ENCODE measurements around the gene PARP15.

The PARP15 gene

DNA sequence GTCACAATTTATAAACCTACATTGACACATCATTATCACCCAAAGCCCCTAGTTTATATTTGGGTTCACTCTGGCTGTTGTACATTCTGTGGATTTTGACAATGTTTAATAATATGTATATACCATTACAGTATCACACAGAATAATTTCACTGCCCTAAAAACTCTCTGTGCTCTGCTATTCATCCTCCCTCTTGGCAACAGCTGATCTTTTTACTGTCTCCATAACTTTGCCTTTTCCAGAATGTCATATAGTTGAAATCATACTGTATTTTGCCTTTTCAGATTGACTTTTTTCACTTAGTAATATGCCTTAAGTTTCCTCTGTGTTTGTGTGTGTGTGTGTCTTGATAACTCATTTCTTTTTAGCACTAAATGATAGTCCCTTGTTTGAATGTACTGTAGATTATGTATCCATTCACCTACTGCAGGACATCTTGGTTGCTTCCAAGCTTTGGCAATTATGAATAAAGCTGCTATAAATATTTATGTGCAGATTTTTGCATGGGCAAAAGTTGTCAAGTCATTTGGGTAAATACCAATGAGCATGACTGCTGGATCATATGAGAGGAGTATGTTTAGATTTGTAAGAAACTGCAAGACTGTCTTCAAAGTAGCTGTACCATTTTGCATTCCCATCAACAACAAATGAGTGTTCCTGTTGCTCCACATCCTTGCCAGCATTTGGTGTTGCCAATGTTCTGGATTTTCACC, 9.5 kb downstream of the PARP15 start:
- DNase-seq (ENCODE audit: insufficient read length, low spot score) = no peak
- no peak for FAIRE-seq
- TF ChIP-seq CTCF (IDR thresholded peaks at IDR 0.05; ENCODE audit: insufficient read depth, missing control alignments) = no peak

- DNase-seq (ENCODE audit: insufficient read length, low spot score) (no peak), FAIRE-seq (no peak)
- TF ChIP-seq CTCF (IDR thresholded peaks at IDR 0.05; ENCODE audit: insufficient read depth, missing control alignments) = no peak
These were observed 10.1 kb downstream of the PARP15 start for GRCh38 chr3:122587572-122587971.

- FAIRE-seq (no peak), DNase-seq (ENCODE audit: insufficient read length, low spot score) (no peak)
- TF ChIP-seq CTCF (IDR thresholded peaks at IDR 0.05; ENCODE audit: insufficient read depth, missing control alignments) = no peak
These were observed 11.8 kb downstream of the PARP15 start for GRCh38 chr3:122589297-122589696.

DNA sequence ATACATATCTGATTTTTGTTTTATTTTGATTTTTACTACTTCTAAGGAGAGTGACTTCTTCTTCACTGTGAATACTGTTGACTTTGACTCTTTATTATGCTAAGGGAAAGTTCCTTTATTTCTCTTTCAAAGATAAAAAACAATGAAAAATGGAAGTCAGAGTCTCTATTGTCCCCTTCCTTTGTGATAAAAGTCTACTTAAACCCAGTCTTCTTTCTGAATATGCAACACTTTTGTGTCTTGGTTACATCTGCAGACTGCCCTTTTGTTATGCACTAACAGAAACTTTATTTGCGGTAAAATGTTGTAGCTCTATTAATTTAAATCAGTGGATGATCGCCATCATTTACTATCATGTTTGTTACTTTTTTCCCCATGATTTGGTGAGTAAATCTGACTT, 13.2 kb downstream of the PARP15 start:
- DNase-seq (ENCODE audit: insufficient read length, low spot score) (no peak), FAIRE-seq (no peak)
- TF ChIP-seq CTCF (IDR thresholded peaks at IDR 0.05; ENCODE audit: insufficient read depth, missing control alignments) = no peak

DNA sequence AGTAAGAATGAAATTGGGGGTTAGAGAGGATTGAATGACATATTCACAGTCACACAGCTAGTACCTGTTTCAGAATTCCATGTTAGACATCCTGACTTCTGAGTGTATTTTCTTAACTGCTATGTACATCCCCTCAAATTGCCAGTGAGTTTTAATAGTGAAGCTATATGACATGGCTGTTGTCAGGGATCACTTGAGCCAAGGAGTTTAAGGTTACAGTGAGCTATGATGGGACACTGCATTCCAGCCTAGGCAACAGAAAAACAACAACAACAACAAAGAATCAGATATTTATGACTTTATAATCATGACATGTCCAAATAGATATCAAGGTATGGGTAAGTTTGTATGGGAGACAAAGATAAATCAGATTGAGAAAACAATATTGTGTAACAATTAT, 16.6 kb downstream of the PARP15 start:
- DNase-seq (ENCODE audit: insufficient read length, low spot score) (no peak), FAIRE-seq (no peak)
- no peak for TF ChIP-seq CTCF (IDR thresholded peaks at IDR 0.05; ENCODE audit: insufficient read depth, missing control alignments)

DNA sequence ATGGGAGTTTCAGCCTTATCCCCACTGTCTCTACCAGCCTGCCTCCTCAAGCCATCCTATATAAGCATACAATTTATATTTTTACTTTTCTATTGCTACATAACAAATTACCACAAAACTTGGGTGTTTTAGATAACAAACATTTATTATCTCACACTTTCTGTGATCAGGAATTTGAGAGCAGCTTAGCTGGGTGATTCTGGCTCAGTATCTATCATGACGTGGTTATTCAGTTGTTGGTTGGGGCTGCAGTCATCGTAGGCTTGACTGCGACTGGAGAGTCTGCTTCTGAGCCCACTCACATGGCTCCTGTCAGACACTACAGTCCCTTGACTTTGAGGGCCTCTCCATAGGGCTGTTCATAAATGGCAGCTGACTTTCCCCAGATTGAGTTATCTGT, 20.7 kb downstream of the PARP15 start:
- no peak for TF ChIP-seq CTCF (IDR thresholded peaks at IDR 0.05; ENCODE audit: insufficient read depth, missing control alignments)
- DNase-seq (ENCODE audit: insufficient read length, low spot score) (no peak), FAIRE-seq (no peak)

- FAIRE-seq (no peak), DNase-seq (ENCODE audit: insufficient read length, low spot score) (no peak)
- no peak for TF ChIP-seq CTCF (IDR thresholded peaks at IDR 0.05; ENCODE audit: insufficient read depth, missing control alignments)
These were observed 21.1 kb downstream of the PARP15 start for GRCh38 chr3:122598556-122598955.
